H9 (cell line): ENCODE results near the gene CRISPLD2. TPM values are rescaled to one million over a fixed set of nuclear protein-coding genes. Genes with fewer than 3 reads are reported as not detected.

Experiments used
- DNase-seq: peaks from one replicate; pipeline ENCODE4 v3.0.0-alpha.2; 2017
- H2AFZ ChIP-seq: one replicate; pipeline ENCODE4 v1.6.1; 2013; ENCODE audit warnings: mild to moderate bottlenecking, low read length, control low read depth, moderate library complexity
- H2AK5ac ChIP-seq: 2 replicates; pipeline ENCODE4 v1.6.1; 2013; ENCODE audit warnings: low read length, control low read depth, mixed read lengths; ENCODE audit not compliant: insufficient read length
- H2BK120ac ChIP-seq: one replicate; pipeline ENCODE4 v1.6.1; 2013; ENCODE audit warnings: low read depth, mild to moderate bottlenecking, low read length, control low read depth, inconsistent platforms; ENCODE audit not compliant: poor library complexity, severe bottlenecking
- H2BK12ac ChIP-seq: 2 replicates; pipeline ENCODE4 v1.6.1; 2013; ENCODE audit warnings: low read length, control low read depth, mixed read lengths, low read depth; ENCODE audit not compliant: insufficient read length
- H2BK15ac ChIP-seq: 2 replicates; pipeline ENCODE4 v1.6.1; 2013; ENCODE audit warnings: low read depth, low read length, control low read depth
- H2BK20ac ChIP-seq: one replicate; pipeline ENCODE4 v1.6.1; 2013; ENCODE audit warnings: low read depth, mild to moderate bottlenecking, low read length, control low read depth, inconsistent platforms; ENCODE audit not compliant: poor library complexity, severe bottlenecking
- H2BK5ac ChIP-seq: 2 replicates; pipeline ENCODE4 v1.6.1; 2013; ENCODE audit warnings: low read length, control low read depth, mixed read lengths; ENCODE audit not compliant: insufficient read length
- H3K14ac ChIP-seq: 2 replicates; pipeline ENCODE4 v1.6.1; 2013; ENCODE audit warnings: low read length, control low read depth; ENCODE audit not compliant: insufficient read depth
- H3K18ac ChIP-seq: 2 replicates; pipeline ENCODE4 v1.6.1; 2013; ENCODE audit warnings: low read depth, mild to moderate bottlenecking, mixed read lengths, low read length, control low read depth; ENCODE audit not compliant: insufficient read length
- H3K23ac ChIP-seq: 2 replicates; pipeline ENCODE4 v1.6.1; 2013; ENCODE audit warnings: low read length, control low read depth, mixed read lengths, low read depth; ENCODE audit not compliant: insufficient read length
- H3K23me2 ChIP-seq: 2 replicates; pipeline ENCODE4 v1.6.1; 2013; ENCODE audit warnings: low read depth, mild to moderate bottlenecking, mixed read lengths, low read length, control low read depth; ENCODE audit not compliant: insufficient read length, poor library complexity, severe bottlenecking
- H3K27ac ChIP-seq: 2 replicates; pipeline ENCODE4 v1.5.1; 2013; ENCODE audit warnings: low read length, control low read depth, mixed read lengths, low read depth; ENCODE audit not compliant: insufficient read length
- H3K27me3 ChIP-seq: 2 replicates; pipeline ENCODE4 v1.6.1; 2013; ENCODE audit warnings: low read length, control low read depth, inconsistent platforms; ENCODE audit not compliant: insufficient read depth
- H3K4ac ChIP-seq: 2 replicates; pipeline ENCODE4 v1.6.1; 2013; ENCODE audit warnings: low read depth, mild to moderate bottlenecking, control low read depth, inconsistent platforms, low read length, moderate library complexity
- H3K4me1 ChIP-seq: 2 replicates; pipeline ENCODE4 v1.6.1; 2013; ENCODE audit warnings: low read length, control low read depth, inconsistent platforms; ENCODE audit not compliant: insufficient read depth
- H3K4me2 ChIP-seq: 2 replicates; pipeline ENCODE4 v1.6.1; 2013; ENCODE audit warnings: low read length, control low read depth, mixed read lengths; ENCODE audit not compliant: insufficient read length, insufficient read depth
- H3K56ac ChIP-seq: 2 replicates; pipeline ENCODE4 v1.6.1; 2013; ENCODE audit warnings: low read depth, mild to moderate bottlenecking, mixed read lengths, low read length, control low read depth; ENCODE audit not compliant: insufficient read length
- H3K79me1 ChIP-seq: 2 replicates; pipeline ENCODE4 v1.6.1; 2013; ENCODE audit warnings: low read depth, mild to moderate bottlenecking, moderate library complexity, low read length, control low read depth, inconsistent platforms; ENCODE audit not compliant: insufficient read depth, poor library complexity, severe bottlenecking
- H3K79me2 ChIP-seq: 2 replicates; pipeline ENCODE4 v1.6.1; 2013; ENCODE audit warnings: low read length, control low read depth, inconsistent platforms; ENCODE audit not compliant: insufficient read depth
- H3K9ac ChIP-seq: 2 replicates; pipeline ENCODE4 v1.6.1; 2013; ENCODE audit warnings: low read length, control low read depth, mixed read lengths; ENCODE audit not compliant: insufficient read length; ENCODE audit errors: extremely low read depth
- H3K9me3 ChIP-seq: one replicate; pipeline ENCODE4 v1.6.1; 2013; ENCODE audit warnings: low read depth, low read length, inconsistent platforms; ENCODE audit not compliant: control insufficient read depth
- H3T11ph ChIP-seq: one replicate; pipeline ENCODE4 v1.6.1; 2013; ENCODE audit warnings: mild to moderate bottlenecking, low read length, control low read depth, inconsistent platforms
- H4K20me1 ChIP-seq: one replicate; pipeline ENCODE4 v1.6.1; 2013; ENCODE audit not compliant: control insufficient read depth, insufficient read length, insufficient read depth
- H4K5ac ChIP-seq: 2 replicates; pipeline ENCODE4 v1.6.1; 2013; ENCODE audit warnings: low read depth, mild to moderate bottlenecking, mixed read lengths, low read length, control low read depth; ENCODE audit not compliant: insufficient read length
- H4K8ac ChIP-seq: replicated peaks from 2 replicates; pipeline ENCODE4 v1.6.1; 2013; ENCODE audit warnings: low read length, control low read depth, mixed read lengths, low read depth; ENCODE audit not compliant: insufficient read length
- H4K91ac ChIP-seq: 2 replicates; pipeline ENCODE4 v1.6.1; 2013; ENCODE audit warnings: low read depth, mild to moderate bottlenecking, moderate library complexity, mixed read lengths, low read length, control low read depth; ENCODE audit not compliant: insufficient read length
- H3K27ac Mint-ChIP-seq, 3 experiments: 2 replicates in 2 of 3; 3 replicates in 1 of 3; pipeline ENCODE4 v1.8.0; 2020 to 2021; ENCODE audit warnings: mixed read lengths in 3 of 3, mild to moderate bottlenecking in 1 of 3, moderate library complexity in 1 of 3
- H3K27me3 Mint-ChIP-seq: 2 replicates; pipeline ENCODE4 v1.8.0; 2021; ENCODE audit warnings: low read depth, mild to moderate bottlenecking, moderate library complexity, mixed read lengths
- H3K36me3 Mint-ChIP-seq, 3 experiments: 2 replicates in 2 of 3; 3 replicates in 1 of 3; pipeline ENCODE4 v1.8.0; 2020 to 2021; ENCODE audit warnings: low read depth in 3 of 3, mixed read lengths in 3 of 3; ENCODE audit not compliant: insufficient read depth in 1 of 3
- H3K4me1 Mint-ChIP-seq, 2 experiments: 2 replicates each; pipeline ENCODE4 v1.8.0; 2020; ENCODE audit warnings: mixed read lengths in 2 of 2
- H3K4me3 Mint-ChIP-seq, 2 experiments: 2 replicates in 1 of 2; 3 replicates in 1 of 2; pipeline ENCODE4 v1.8.0; 2020 to 2021; ENCODE audit warnings: mild to moderate bottlenecking in 2 of 2, mixed read lengths in 2 of 2, moderate library complexity in 1 of 2
- H3K9me3 Mint-ChIP-seq, 2 experiments: 2 replicates in 1 of 2; 3 replicates in 1 of 2; pipeline ENCODE4 v1.8.0; 2020; ENCODE audit warnings: mild to moderate bottlenecking in 2 of 2, mixed read lengths in 2 of 2, moderate library complexity in 1 of 2
- WGBS: extraction: QIAGEN DNeasy Blood & Tissue Kit; methylation state at CpG from one replicate; pipeline ENCODE4 v1.1.7; 2013; ENCODE audit warnings: missing lambda C conversion rate, low lambda C conversion rate, mixed read lengths; ENCODE audit not compliant: insufficient read length; ENCODE audit errors: extremely low coverage; 5-methylcytosine and 5-hydroxymethylcytosine counted together
- total RNA-seq: library from RNA; stranded (reverse); gene quantifications from 2 replicates; pipeline ENCODE4 v1.2.1, GENCODE V29; 2021
- TF ChIP-seq, protein P1 (sequence below): fragments of 200-600 bp; sonication (generic); conservative IDR thresholded peaks from 3 replicates; pipeline ENCODE4 v1.8.0; 2021; ENCODE audit warnings: antibody characterized with exemption, mild to moderate bottlenecking

The CRISPLD2 gene
- total RNA-seq, 1 experiment from 2014 or later: 2.3 TPM

DNA sequence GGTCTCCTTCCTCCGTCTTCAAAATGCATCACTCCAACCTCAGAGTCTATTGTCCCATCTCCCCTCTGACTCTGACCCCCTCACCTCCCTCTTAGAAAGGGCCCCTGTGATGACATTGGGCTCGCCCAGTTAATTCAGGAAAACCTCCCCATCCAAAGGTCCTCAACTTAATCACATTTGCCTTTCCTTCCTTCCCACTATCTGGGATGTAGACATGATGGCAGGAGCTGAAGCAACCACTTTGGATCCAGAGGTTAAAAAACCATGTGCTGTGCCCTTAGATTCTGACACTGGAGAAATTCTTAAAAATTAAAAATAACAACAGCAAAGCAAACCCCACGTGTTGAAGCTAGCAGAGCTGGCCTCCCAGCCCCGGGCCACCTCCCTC lies 111.3 kb downstream of the CRISPLD2 start:
- H3K27me3 ChIP-seq: no peaks in the 10 kb centered on the region
- no peaks in the 10 kb centered on the region for H3K23me2 ChIP-seq
- peaks cover 3 to 6% of the 10 kb centered on the region in 2 experiments; a peak in 1 of 4 replicates for H3K4me1 Mint-ChIP-seq
- no peak overlapping the region for H3K18ac ChIP-seq
- H3K4me3 Mint-ChIP-seq: no peak overlapping the region
- H4K8ac ChIP-seq: no peak overlapping the region
- no peak overlapping the region for H3K14ac ChIP-seq
- H3K23ac ChIP-seq: no peak overlapping the region
- no peak overlapping the region for H3T11ph ChIP-seq
- H4K91ac ChIP-seq: no peak overlapping the region
- H3K79me2 ChIP-seq: no peaks in the 10 kb centered on the region
- no peak overlapping the region for H2BK15ac ChIP-seq
- H4K20me1 ChIP-seq: no peaks in the 10 kb centered on the region
- H3K9me3 Mint-ChIP-seq: peaks cover 4 to 7% of the 10 kb centered on the region in 2 experiments; a peak in 3 of 5 replicates
- H3K9ac ChIP-seq: no peak overlapping the region
- H4K5ac ChIP-seq: no peak overlapping the region
- no peak overlapping the region for H2BK20ac ChIP-seq
- H2BK5ac ChIP-seq: no peak overlapping the region
- no peak overlapping the region; a peak in 1 of 7 replicates for H3K27ac Mint-ChIP-seq
- peaks cover 2% of the 10 kb centered on the region; the same call in 1 of the 2 replicates for H3K27me3 Mint-ChIP-seq
- H3K79me1 ChIP-seq: no peaks in the 10 kb centered on the region
- H2BK12ac ChIP-seq: no peak overlapping the region
- TF ChIP-seq, protein P1, sequence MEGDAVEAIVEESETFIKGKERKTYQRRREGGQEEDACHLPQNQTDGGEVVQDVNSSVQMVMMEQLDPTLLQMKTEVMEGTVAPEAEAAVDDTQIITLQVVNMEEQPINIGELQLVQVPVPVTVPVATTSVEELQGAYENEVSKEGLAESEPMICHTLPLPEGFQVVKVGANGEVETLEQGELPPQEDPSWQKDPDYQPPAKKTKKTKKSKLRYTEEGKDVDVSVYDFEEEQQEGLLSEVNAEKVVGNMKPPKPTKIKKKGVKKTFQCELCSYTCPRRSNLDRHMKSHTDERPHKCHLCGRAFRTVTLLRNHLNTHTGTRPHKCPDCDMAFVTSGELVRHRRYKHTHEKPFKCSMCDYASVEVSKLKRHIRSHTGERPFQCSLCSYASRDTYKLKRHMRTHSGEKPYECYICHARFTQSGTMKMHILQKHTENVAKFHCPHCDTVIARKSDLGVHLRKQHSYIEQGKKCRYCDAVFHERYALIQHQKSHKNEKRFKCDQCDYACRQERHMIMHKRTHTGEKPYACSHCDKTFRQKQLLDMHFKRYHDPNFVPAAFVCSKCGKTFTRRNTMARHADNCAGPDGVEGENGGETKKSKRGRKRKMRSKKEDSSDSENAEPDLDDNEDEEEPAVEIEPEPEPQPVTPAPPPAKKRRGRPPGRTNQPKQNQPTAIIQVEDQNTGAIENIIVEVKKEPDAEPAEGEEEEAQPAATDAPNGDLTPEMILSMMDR: no peak
- peaks cover 0 to 5% (median 0%) of the 10 kb centered on the region in 3 experiments; a peak in 2 of 7 replicates for H3K36me3 Mint-ChIP-seq
- no peak overlapping the region for H3K4me2 ChIP-seq
- no peak overlapping the region for H2BK120ac ChIP-seq
- no peak overlapping the region for H3K4ac ChIP-seq
- no CpG with 5 or more reads among the region's 4 CpGs for WGBS
- H3K27ac ChIP-seq: no peak overlapping the region
- no peak overlapping the region for H2AFZ ChIP-seq
- H3K56ac ChIP-seq: no peak overlapping the region
- H3K4me1 ChIP-seq: no peaks in the 10 kb centered on the region
- no peak for DNase-seq
- H2AK5ac ChIP-seq: no peak overlapping the region
- no peaks in the 10 kb centered on the region for H3K9me3 ChIP-seq
